Suprapubic skin (tissue), 4 donors: ENCODE results near the gene KIF5C. TPM values are rescaled to one million over a fixed set of nuclear protein-coding genes. Genes with fewer than 3 reads are reported as not detected.

Experiments
- DNase-seq, 2 donors: peaks; one replicate each; pipeline ENCODE4 v3.0.0-alpha.2; 2019; ENCODE audit warnings: low spot score in 2 of 2
- H3K27ac ChIP-seq: fragments of 200-600 bp; sonication (generic); one replicate; pipeline ENCODE4 v1.5.1; 2019
- H3K27me3 ChIP-seq: fragments of 200-600 bp; sonication (generic); one replicate; pipeline ENCODE4 v1.5.1; 2019
- H3K36me3 ChIP-seq: fragments of 200-600 bp; sonication (generic); one replicate; pipeline ENCODE4 v1.5.1; 2019
- H3K4me1 ChIP-seq: fragments of 200-600 bp; sonication (generic); one replicate; pipeline ENCODE4 v1.5.1; 2019
- H3K4me3 ChIP-seq: fragments of 200-600 bp; sonication (generic); one replicate; pipeline ENCODE4 v1.5.1; 2019; ENCODE audit warnings: mild to moderate bottlenecking
- H3K9me3 ChIP-seq: fragments of 200-600 bp; sonication (generic); one replicate; pipeline ENCODE4 v1.5.1; 2019
- CTCF ChIP-seq, 2 donors: fragments of 200-600 bp in 1 of 2; fragments of 450-650 bp in 1 of 2; sonication (generic) in 1 of 2; IDR thresholded peaks; one replicate each; pipeline ENCODE4 v1.5.1; 2016 to 2019; ENCODE audit warnings: antibody characterized with exemption in 2 of 2, mild to moderate bottlenecking in 1 of 2, moderate library complexity in 1 of 2
- EP300 ChIP-seq: sonication (generic); formaldehyde crosslinking; IDR thresholded peaks from one replicate; pipeline ENCODE4 v1.6.1; 2017; ENCODE audit warnings: antibody characterized with exemption
- POLR2A ChIP-seq, 2 donors: fragments of 450-650 bp; IDR thresholded peaks; one replicate each; pipeline ENCODE4 v1.6.1; 2017; ENCODE audit warnings: antibody characterized with exemption in 2 of 2, mild to moderate bottlenecking in 2 of 2, moderate library complexity in 2 of 2
- POLR2AphosphoS5 ChIP-seq, 3 donors: sonication (generic); formaldehyde crosslinking; IDR thresholded peaks; one replicate each; pipeline ENCODE4 v1.6.1; 2017; ENCODE audit warnings: antibody characterized with exemption in 3 of 3
- WGBS: methylation state at CpG from one replicate; pipeline ENCODE4 v1.1.5; 2018; 5-methylcytosine and 5-hydroxymethylcytosine counted together
- total RNA-seq, 4 donors: library from RNA; depleted of rRNA; stranded (reverse); fragments of >200 nt; gene quantifications; one replicate each; pipeline ENCODE4 v1.1.0, GENCODE V29; 2016

KIF5C gene
- 1 to 10 TPM in 3 of 4 donors, under 1 TPM in 1; 0.30 to 3.2 (median 1.5) TPM for total RNA-seq

DNA sequence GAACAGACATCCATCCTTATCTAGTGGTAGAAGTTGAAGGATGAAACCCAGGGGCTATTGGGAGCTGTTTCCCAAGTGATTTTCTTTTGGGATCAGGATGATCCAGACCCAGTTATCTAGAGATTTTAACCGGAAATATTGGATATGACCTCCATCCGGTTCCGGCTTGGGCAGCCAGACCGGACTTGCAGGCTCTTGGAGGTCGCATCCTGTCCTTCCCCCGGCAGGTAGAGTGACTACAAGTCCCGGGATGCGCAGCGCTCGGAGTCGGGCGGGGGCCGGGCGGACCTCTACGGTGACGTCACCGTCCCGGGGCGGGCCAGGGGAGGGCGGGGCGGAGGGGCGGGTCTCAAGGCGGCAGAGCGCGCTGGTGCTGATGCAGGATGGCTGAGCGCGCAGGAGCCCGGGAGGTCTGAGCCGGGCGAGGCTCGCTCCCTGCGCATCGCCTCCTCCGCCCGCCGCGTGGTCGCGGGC lies at the start of gene KIF5C:
Gene KIF5C, plus strand, starts transcription at position 360 of the 474 bp plus-strand sequence. CDS start 391 bp downstream, outside the sequence.
- Histone ChIP-seq H3K36me3 (no peaks in the 10 kb centered on the region), H3K4me1 (peaks cover 28% of the 10 kb centered on the region), H3K9me3 (no peaks in the 10 kb centered on the region), H3K27me3 (peaks cover 52% of the 10 kb centered on the region), H3K27ac (no peak within 1 kb of the TSS), H3K4me3 (peak within 1 kb of the TSS; percentile 46)
- DNase-seq: peak; percentile 80 to 85
- no CpG with 5 or more reads among the region's 39 CpGs for WGBS
- TF ChIP-seq CTCF (IDR thresholded peaks at IDR 0.05) (no peak), EP300 (no peak), POLR2A (IDR thresholded peaks at IDR 0.05) (no peak)

DNA sequence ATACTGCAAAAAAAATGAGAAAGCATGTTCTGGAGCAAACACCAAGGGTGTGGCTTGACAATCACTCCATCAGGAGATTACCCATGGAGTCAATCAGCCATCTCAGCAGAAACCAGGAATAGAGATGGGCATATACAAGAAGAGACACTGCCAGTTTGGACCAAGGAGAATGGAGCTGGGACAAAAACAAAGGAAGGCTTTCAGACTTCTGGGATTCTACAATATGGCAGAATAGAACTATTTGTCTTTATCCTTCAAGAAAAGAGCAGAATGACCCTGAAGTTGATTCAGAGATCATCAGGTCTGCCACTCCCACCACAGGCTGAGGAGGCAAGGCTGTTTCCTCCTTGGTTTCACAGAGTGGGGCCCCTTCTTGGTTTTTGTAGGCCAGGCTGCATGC lies 48.2 kb upstream of the KIF5C start:
- H3K4me1 ChIP-seq: no peaks in the 10 kb centered on the region
- no peaks in the 10 kb centered on the region for H3K9me3 ChIP-seq
- H3K36me3 ChIP-seq: no peaks in the 10 kb centered on the region
- H3K27me3 ChIP-seq: peaks cover 3% of the 10 kb centered on the region
- TF ChIP-seq CTCF (IDR thresholded peaks at IDR 0.05) (no peak), EP300 (no peak), POLR2AphosphoS5 (IDR thresholded peaks at IDR 0.05) (no peak), POLR2A (IDR thresholded peaks at IDR 0.05) (no peak)
- no peak for DNase-seq
- H3K4me3 ChIP-seq: no peak overlapping the region
- no peak overlapping the region for H3K27ac ChIP-seq

DNA sequence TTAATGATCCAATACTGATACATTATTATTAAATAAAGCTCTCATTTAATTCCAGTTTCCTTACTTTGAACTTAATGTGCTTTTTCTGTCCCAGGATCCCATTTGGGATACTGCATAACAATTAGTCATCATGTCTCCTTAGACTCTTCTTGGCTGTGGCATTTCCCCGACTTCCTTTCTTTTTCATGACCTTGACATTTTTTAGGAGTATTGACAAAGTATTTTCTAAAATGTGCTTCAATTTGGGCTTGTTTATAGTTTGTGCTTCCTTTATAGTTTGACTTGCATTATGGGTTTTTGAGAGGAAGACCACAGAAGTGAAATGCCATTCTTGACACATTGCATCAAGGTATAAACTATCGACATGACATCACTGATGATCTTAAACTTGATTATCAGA lies 46.1 kb upstream of the KIF5C start:
- peaks cover 3% of the 10 kb centered on the region for H3K27me3 ChIP-seq
- H3K27ac ChIP-seq: no peak overlapping the region
- TF ChIP-seq EP300: no peak
- no peak for TF ChIP-seq CTCF (IDR thresholded peaks at IDR 0.05)
- no peak for TF ChIP-seq POLR2A (IDR thresholded peaks at IDR 0.05)
- TF ChIP-seq POLR2AphosphoS5 (IDR thresholded peaks at IDR 0.05): no peak
- H3K36me3 ChIP-seq: no peaks in the 10 kb centered on the region
- WGBS: 78% methylated on average over 2 of the region's 2 CpGs
- DNase-seq: no peak
- no peaks in the 10 kb centered on the region for H3K9me3 ChIP-seq
- H3K4me1 ChIP-seq: no peaks in the 10 kb centered on the region
- H3K4me3 ChIP-seq: no peak overlapping the region

- H3K4me3 ChIP-seq: no peak overlapping the region
- no peaks in the 10 kb centered on the region for H3K4me1 ChIP-seq
- DNase-seq: no peak
- TF ChIP-seq CTCF (IDR thresholded peaks at IDR 0.05): no peak
- no peak for TF ChIP-seq EP300
- no peak for TF ChIP-seq POLR2AphosphoS5 (IDR thresholded peaks at IDR 0.05)
- 58% methylated on average over 3 of the region's 3 CpGs for WGBS
- no peaks in the 10 kb centered on the region for H3K36me3 ChIP-seq
- peaks cover 3% of the 10 kb centered on the region for H3K27me3 ChIP-seq
- H3K9me3 ChIP-seq: no peaks in the 10 kb centered on the region
- H3K27ac ChIP-seq: no peak overlapping the region
Measured at GRCh38 chr2:148829618-148830017, 45.4 kb upstream of the KIF5C start.

GRCh38 chr2:148832637-148833036 lies 42.4 kb upstream of the KIF5C start:
- Histone ChIP-seq H3K4me1 (no peaks in the 10 kb centered on the region), H3K4me3 (no peak overlapping the region), H3K9me3 (no peaks in the 10 kb centered on the region), H3K27ac (no peak overlapping the region), H3K36me3 (no peaks in the 10 kb centered on the region), H3K27me3 (peaks cover 6% of the 10 kb centered on the region)
- no peak for DNase-seq
- 92% methylated on average over 7 of the region's 7 CpGs for WGBS
- TF ChIP-seq EP300 (no peak), CTCF (IDR thresholded peaks at IDR 0.05) (no peak), POLR2AphosphoS5 (IDR thresholded peaks at IDR 0.05) (no peak), POLR2A (IDR thresholded peaks at IDR 0.05) (no peak)
